Loucy (cell line): ENCODE results near the gene ANO6.

ENCODE experiments used
- H2AFZ ChIP-seq: fragments of 200-600 bp; sonication (generic); 2 replicates; pipeline ENCODE4 v1.6.0; 2016; ENCODE audit warnings: antibody characterized with exemption, mild to moderate bottlenecking, low read length, moderate library complexity
- H3F3A ChIP-seq: fragments of 200-600 bp; 2 replicates; pipeline ENCODE4 v1.6.0; 2016; ENCODE audit warnings: antibody characterized with exemption, low read depth, mild to moderate bottlenecking
- H3K27me3 ChIP-seq: fragments of 200-600 bp; sonication (generic); 2 replicates; pipeline ENCODE4 v1.6.1; 2014; ENCODE audit warnings: low read length, mild to moderate bottlenecking; ENCODE audit not compliant: insufficient read depth, poor library complexity, severe bottlenecking
- H3K36me3 ChIP-seq: fragments of 200-600 bp; sonication (generic); 2 replicates; pipeline ENCODE4 v1.6.1; 2016; ENCODE audit warnings: low read length; ENCODE audit not compliant: insufficient read depth
- H3K4me1 ChIP-seq: fragments of 200-600 bp; sonication (generic); 2 replicates; pipeline ENCODE4 v1.5.1; 2014; ENCODE audit warnings: low read length, mild to moderate bottlenecking; ENCODE audit not compliant: insufficient read depth, poor library complexity, severe bottlenecking
- H3K4me2 ChIP-seq: fragments of 200-600 bp; sonication (generic); 2 replicates; pipeline ENCODE4 v1.6.0; 2014; ENCODE audit warnings: antibody characterized with exemption, low read length, low read depth, mild to moderate bottlenecking; ENCODE audit not compliant: poor library complexity, severe bottlenecking
- H3K4me3 ChIP-seq: fragments of 200-600 bp; sonication (generic); 2 replicates; pipeline ENCODE4 v1.5.1; 2014; ENCODE audit warnings: low read length, mild to moderate bottlenecking, mixed read lengths; ENCODE audit not compliant: poor library complexity, severe bottlenecking
- H3K79me2 ChIP-seq: fragments of 200-600 bp; sonication (generic); 2 replicates; pipeline ENCODE4 v1.6.1; 2014; ENCODE audit warnings: low read length; ENCODE audit not compliant: insufficient read depth
- H3K9ac ChIP-seq: fragments of 200-600 bp; sonication (generic); 2 replicates; pipeline ENCODE4 v1.6.0; 2014; ENCODE audit warnings: mild to moderate bottlenecking, low read depth, low read length, moderate library complexity; ENCODE audit not compliant: poor library complexity, severe bottlenecking
- H3K9me2 ChIP-seq: fragments of 200-600 bp; sonication (generic); replicated peaks from 2 replicates; pipeline ENCODE4 v1.6.1; 2016; ENCODE audit warnings: low read depth, low read length, mixed read lengths
- H3K9me3 ChIP-seq: fragments of 200-600 bp; sonication (generic); 2 replicates; pipeline ENCODE4 v1.6.1; 2014; ENCODE audit warnings: mild to moderate bottlenecking, antibody characterized with exemption, low read length, low read depth; ENCODE audit not compliant: insufficient read depth
- H4K20me1 ChIP-seq: fragments of 200-600 bp; sonication (generic); 2 replicates; pipeline ENCODE4 v1.6.0; 2014; ENCODE audit warnings: antibody characterized with exemption, low read length, mild to moderate bottlenecking; ENCODE audit not compliant: insufficient read depth, poor library complexity, severe bottlenecking
- EZH2phosphoT487 ChIP-seq: fragments of 200-600 bp; IDR thresholded peaks from 2 replicates; pipeline ENCODE4 v1.6.1; 2018; ENCODE audit warnings: antibody characterized with exemption, mild to moderate bottlenecking, moderate library complexity, borderline replicate concordance
- TF ChIP-seq, protein P1 (sequence below): fragments of 200-600 bp; sonication (generic); conservative IDR thresholded peaks from 2 replicates; pipeline ENCODE4 v1.5.1; 2014; ENCODE audit warnings: mild to moderate bottlenecking, antibody characterized with exemption, low read length

ANO6 gene

GRCh38 chr12:45464699-45465098 is 248.8 kb downstream of the ANO6 start:
- H3K9me3 ChIP-seq: no peaks in the 10 kb centered on the region
- H3K4me2 ChIP-seq: no peak overlapping the region
- no peaks in the 10 kb centered on the region for H3K9me2 ChIP-seq
- H3F3A ChIP-seq: no peaks in the 10 kb centered on the region
- no peaks in the 10 kb centered on the region for H3K4me1 ChIP-seq
- H3K9ac ChIP-seq: no peak overlapping the region
- no peaks in the 10 kb centered on the region for H3K36me3 ChIP-seq
- H3K27me3 ChIP-seq: no peaks in the 10 kb centered on the region
- no peaks in the 10 kb centered on the region for H3K79me2 ChIP-seq
- TF ChIP-seq EZH2phosphoT487: no peak
- TF ChIP-seq, protein P1, sequence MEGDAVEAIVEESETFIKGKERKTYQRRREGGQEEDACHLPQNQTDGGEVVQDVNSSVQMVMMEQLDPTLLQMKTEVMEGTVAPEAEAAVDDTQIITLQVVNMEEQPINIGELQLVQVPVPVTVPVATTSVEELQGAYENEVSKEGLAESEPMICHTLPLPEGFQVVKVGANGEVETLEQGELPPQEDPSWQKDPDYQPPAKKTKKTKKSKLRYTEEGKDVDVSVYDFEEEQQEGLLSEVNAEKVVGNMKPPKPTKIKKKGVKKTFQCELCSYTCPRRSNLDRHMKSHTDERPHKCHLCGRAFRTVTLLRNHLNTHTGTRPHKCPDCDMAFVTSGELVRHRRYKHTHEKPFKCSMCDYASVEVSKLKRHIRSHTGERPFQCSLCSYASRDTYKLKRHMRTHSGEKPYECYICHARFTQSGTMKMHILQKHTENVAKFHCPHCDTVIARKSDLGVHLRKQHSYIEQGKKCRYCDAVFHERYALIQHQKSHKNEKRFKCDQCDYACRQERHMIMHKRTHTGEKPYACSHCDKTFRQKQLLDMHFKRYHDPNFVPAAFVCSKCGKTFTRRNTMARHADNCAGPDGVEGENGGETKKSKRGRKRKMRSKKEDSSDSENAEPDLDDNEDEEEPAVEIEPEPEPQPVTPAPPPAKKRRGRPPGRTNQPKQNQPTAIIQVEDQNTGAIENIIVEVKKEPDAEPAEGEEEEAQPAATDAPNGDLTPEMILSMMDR: no peak
- H2AFZ ChIP-seq: no peak overlapping the region
- H3K4me3 ChIP-seq: no peak overlapping the region
- no peaks in the 10 kb centered on the region for H4K20me1 ChIP-seq

GRCh38 chr12:45468751-45469615 is 253.1 kb downstream of the ANO6 start:
- Histone ChIP-seq H3K27me3 (no peaks in the 10 kb centered on the region), H3K4me3 (no peak overlapping the region), H4K20me1 (no peaks in the 10 kb centered on the region), H3K9me2 (no peaks in the 10 kb centered on the region), H2AFZ (no peak overlapping the region), H3F3A (no peaks in the 10 kb centered on the region), H3K9me3 (no peaks in the 10 kb centered on the region), H3K4me1 (no peaks in the 10 kb centered on the region), H3K9ac (no peak overlapping the region), H3K4me2 (no peak overlapping the region), H3K79me2 (no peaks in the 10 kb centered on the region), H3K36me3 (no peaks in the 10 kb centered on the region)
- TF ChIP-seq, protein P1: no peak
- no peak for TF ChIP-seq EZH2phosphoT487

GRCh38 chr12:45469902-45470301 is 254.0 kb downstream of the ANO6 start:
- no peaks in the 10 kb centered on the region for H4K20me1 ChIP-seq
- H3K4me2 ChIP-seq: no peak overlapping the region
- H3K9ac ChIP-seq: no peak overlapping the region
- H3K4me3 ChIP-seq: no peak overlapping the region
- H3K9me2 ChIP-seq: no peaks in the 10 kb centered on the region
- H3K9me3 ChIP-seq: no peaks in the 10 kb centered on the region
- no peaks in the 10 kb centered on the region for H3K79me2 ChIP-seq
- no peaks in the 10 kb centered on the region for H3K36me3 ChIP-seq
- no peaks in the 10 kb centered on the region for H3F3A ChIP-seq
- H3K4me1 ChIP-seq: no peaks in the 10 kb centered on the region
- H2AFZ ChIP-seq: no peak overlapping the region
- TF ChIP-seq, protein P1: no peak
- TF ChIP-seq EZH2phosphoT487: no peak
- no peaks in the 10 kb centered on the region for H3K27me3 ChIP-seq
